Iris pigment epithelial cell (primary cell): ENCODE results near the gene RESP18.

Experiments used
- DNase-seq: peaks from one replicate; pipeline ENCODE4 v3.0.0-alpha.2; 2011; ENCODE audit warnings: low read depth

The RESP18 gene

GRCh38 chr2:219332542-219332941 lies at the start of gene RESP18:
RESP18 (minus strand) TSS chr2:219332744.
- DNase-seq = no peak

DNA sequence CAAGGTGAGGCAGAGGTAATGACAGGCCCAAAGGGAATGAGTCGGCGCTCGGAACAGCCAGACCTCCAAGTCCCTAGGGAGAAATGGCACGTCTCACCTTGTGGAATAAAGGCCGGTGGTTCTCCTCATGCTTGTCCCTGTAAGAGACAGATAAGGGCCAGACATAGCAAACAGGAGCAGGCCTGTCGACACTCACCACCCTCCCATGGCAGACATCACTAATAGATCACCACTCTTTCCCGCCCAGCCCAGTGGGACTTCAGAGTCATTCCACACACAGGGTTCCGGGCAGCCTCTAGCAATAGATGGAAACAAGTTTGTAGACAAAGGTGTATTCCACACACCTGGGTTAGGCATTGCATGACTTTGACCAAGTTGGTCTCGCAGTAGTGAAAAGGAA lies 48.9 kb upstream of the RESP18 start:
- DNase-seq = no peak

DNA sequence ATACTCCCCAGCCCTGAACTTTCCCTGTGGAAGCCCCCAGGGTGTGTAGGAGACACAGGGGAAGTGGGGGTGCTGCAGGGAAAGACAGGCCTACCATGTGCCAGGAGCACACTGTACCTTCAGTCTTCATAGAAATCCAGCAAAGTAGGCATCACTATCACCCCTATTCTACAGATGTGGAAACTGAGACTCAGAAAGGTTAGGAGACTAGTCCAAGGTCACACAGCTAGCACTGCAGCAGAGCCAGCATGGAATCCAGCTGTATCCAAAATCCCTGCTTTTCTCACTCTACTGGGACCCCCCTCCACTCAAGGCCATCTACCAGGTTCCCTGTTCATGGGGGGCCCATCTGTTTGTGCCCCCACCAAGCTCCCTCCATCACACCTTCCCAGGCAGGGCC lies 48.4 kb upstream of the RESP18 start:
- DNase-seq = no peak

DNA sequence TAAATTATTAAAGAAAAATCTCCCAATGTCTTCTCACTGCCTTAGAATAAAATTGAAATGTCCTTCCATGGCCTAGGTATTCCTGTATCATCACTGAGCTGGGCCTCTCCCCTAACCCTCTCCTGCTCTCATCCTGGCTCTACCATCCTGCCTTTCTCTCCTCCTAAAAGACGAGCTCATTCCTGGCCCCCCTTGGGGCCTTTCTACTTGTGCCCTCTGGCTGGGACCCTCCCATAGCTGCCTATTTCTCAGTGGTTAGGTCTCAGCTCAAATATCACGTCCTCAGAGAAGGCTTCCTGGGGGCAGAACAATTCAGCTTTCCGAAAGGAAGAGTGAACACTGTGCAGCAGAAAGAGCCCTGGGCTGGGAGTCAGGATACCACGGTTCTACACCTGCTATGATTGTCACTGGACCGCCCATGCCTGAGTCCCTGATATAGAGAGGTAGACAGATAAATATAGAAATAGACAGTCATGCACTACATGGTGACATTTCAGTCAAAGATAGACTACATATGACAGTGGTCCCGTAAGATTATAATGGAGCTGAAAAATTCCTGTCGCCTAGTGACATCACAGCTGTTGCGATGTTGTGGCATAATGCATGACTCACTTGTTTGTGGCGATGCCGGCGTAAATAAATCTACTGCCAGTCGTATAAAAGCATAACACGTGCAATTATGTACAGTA lies 45.8 kb upstream of the RESP18 start:
- DNase-seq = no peak

DNA sequence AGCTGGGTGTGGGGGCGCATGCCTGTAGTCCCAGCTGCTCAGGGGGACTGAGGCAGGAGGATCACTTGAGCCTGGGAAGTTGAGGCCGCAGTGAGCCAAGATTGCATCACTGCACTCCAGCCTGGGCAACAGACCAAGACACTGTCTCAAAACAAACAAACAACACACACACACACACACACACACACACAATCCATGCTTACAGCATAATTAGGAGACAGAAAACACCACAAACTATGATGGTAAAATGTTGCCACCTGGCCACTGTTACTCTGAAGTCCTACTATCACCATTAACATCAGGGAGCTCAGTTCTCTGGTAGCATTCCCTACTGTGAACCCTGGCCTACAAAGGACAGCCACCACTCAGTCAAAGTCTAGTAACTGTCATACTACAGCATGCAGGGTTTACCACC lies 36.9 kb upstream of the RESP18 start:
- peak; percentile 80 for DNase-seq

DNA sequence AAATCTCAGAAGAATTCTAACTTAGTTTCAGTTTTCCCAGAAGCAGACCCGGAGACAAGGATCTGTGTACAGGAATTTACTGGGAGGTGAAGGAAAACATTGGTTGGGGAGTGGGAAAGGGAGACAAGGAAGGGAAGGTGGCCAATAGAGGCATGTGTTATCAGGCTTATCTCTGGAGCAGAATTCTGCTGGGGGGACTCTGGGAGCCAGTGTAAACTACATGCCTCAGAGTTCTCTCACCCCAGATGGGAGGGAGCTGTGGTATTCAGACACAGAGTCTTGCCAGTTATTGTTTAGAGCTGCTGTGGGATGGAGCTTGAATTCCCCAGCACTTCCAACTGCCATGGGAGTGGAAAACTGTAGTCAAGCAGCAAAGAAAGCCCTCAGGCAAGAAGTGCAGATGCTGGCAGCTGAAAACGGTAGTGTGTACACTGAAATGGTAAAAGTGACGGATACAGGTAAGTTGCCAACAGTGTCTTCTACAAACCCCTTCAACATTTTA lies 36.2 kb upstream of the RESP18 start:
- DNase-seq = peak; percentile 86

- DNase-seq = peak; percentile 97
Measured at GRCh38 chr2:219362524-219363164, 30.1 kb upstream of the RESP18 start.

GRCh38 chr2:219362072-219362471 lies 29.5 kb upstream of the RESP18 start:
- no peak for DNase-seq

- DNase-seq = no peak
Measured at GRCh38 chr2:219358170-219359075, 25.9 kb upstream of the RESP18 start.

DNA sequence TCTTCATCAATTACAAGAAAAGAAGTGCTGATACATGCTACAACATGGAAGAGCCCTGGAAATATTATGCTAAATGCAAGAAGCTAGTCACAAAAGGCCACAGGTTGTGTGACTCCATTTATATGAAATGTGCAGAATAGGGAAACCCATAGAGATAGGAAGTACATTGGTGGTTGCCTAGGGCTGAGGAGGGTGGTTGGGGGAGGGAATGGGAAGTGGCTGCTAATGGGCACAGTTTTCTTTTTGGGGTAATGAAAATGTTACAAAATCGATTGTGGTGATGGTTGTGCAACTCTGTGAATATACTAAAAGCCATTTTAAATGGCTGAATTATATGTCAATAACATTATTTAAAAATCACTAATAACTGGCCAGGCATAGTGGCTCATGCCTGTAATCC lies 24.3 kb upstream of the RESP18 start:
- DNase-seq = no peak

DNA sequence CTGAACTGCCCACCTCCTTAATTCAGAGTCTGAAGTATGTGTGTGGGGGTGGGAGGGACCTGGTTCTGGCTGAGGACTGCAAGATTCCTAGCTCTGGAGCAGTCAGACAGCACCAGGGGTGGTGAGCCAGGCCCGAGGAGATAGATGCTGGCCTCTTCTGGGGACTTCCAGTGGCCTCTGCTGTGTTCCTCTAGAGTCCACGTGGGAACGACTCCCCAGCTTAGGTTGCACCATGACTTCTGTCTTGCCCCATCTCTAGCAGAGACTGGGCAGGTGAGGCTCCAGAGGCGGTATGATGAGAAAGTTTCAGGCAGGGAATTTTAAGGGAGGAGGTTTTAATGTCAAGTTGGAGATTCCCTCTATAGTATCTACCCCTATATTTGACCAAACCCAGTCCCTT lies 22.0 kb upstream of the RESP18 start:
- no peak for DNase-seq

- no peak for DNase-seq
Measured at GRCh38 chr2:219353129-219353528, 20.6 kb upstream of the RESP18 start.

GRCh38 chr2:219352448-219353023 lies 20.0 kb upstream of the RESP18 start:
- peak; percentile 61 for DNase-seq

- no peak for DNase-seq
Measured at GRCh38 chr2:219350710-219351221, 18.2 kb upstream of the RESP18 start.

DNA sequence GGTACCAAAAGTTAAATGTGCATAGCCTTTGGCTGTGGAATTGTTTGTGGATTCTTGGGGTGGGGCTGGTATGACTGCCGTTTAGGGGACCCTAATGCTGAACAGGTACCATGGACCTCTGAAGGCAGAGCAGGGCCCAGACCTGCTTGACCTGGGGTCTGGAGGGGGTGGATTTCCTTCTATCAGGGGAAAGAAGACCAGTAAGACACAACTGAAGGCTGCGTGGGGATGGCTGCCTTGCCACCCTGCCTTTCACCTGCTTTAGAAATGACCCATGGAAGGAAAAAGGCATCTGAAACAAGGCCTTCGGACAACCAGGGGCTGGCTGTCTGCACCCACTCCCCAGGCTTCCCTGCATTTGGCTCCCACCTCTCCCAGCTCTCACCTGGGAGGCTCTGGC lies 17.7 kb upstream of the RESP18 start:
- no peak for DNase-seq

GRCh38 chr2:219344751-219345430 lies 12.3 kb upstream of the RESP18 start:
- peak; percentile 43 for DNase-seq

GRCh38 chr2:219335373-219335786 lies 2.8 kb upstream of the RESP18 start:
- DNase-seq = no peak

DNA sequence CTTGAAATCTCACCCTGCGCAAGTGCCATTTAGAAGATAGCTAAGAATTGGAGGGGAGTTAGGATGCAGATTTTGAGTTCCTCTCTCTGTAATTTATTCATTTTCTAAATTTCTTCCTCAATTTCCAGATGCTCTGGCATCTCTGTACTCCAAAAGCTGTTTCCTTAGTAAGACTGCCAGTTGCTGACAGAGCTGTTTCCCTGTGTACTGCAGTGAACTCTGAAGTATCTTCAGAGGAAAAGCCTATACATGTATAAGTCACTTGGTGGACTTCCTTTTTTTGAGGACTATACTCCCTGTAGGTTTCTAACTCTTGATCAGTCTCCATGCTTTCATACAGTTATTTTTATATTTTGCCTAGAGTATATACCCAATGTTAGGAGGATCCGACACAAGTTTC lies 1.5 kb upstream of the RESP18 start:
- DNase-seq = no peak

GRCh38 chr2:219331560-219332213 lies 857 bp downstream of the RESP18 start:
- DNase-seq = peak; percentile 25

- no peak for DNase-seq
Measured at GRCh38 chr2:219327719-219328118, 4.8 kb downstream of the RESP18 start.
